ENCODE results near the gene TRAPPC14. TPM values are rescaled to one million over a fixed set of nuclear protein-coding genes. Genes with fewer than 3 reads are reported as not detected.

Gene TRAPPC14
- polyA plus RNA-seq, 3 donors, result 21.0 to 27.1 (median 24.7) TPM

GRCh38 chr7:100176096-100177044, 17.8 kb upstream of the TRAPPC14 start:
- DNase-seq, result no peak

GRCh38 chr7:100175296-100175935, 16.9 kb upstream of the TRAPPC14 start:
- DNase-seq, result no peak

- no peak for DNase-seq
Observed at GRCh38 chr7:100174582-100174981, 16.1 kb upstream of the TRAPPC14 start.

GRCh38 chr7:100173806-100174495, 15.4 kb upstream of the TRAPPC14 start:
- no peak for DNase-seq

GRCh38 chr7:100171840-100172239, 13.3 kb upstream of the TRAPPC14 start:
- DNase-seq, result no peak

- no peak for DNase-seq
Observed at GRCh38 chr7:100171087-100171681, 12.7 kb upstream of the TRAPPC14 start.

- no peak for DNase-seq
Observed at GRCh38 chr7:100170101-100170897, 11.8 kb upstream of the TRAPPC14 start.

GRCh38 chr7:100169147-100169850, 10.8 kb upstream of the TRAPPC14 start:
- no peak for DNase-seq

GRCh38 chr7:100167912-100168323, 9.4 kb upstream of the TRAPPC14 start:
- no peak for DNase-seq

GRCh38 chr7:100166970-100167911, 8.7 kb upstream of the TRAPPC14 start:
- DNase-seq, result no peak

- DNase-seq, result no peak
Observed at GRCh38 chr7:100166317-100166940, 7.9 kb upstream of the TRAPPC14 start.

GRCh38 chr7:100163871-100164270, 5.3 kb upstream of the TRAPPC14 start:
- DNase-seq, result no peak

- DNase-seq, result no peak
Observed at GRCh38 chr7:100163006-100163531, 4.5 kb upstream of the TRAPPC14 start.

GRCh38 chr7:100160067-100160466, 1.5 kb upstream of the TRAPPC14 start:
- DNase-seq, result no peak

- DNase-seq, result no peak
Observed at GRCh38 chr7:100159099-100159623, 638 bp upstream of the TRAPPC14 start.

- no peak for DNase-seq
Observed at GRCh38 chr7:100157334-100158228, 942 bp downstream of the TRAPPC14 start.

- no peak for DNase-seq
Observed at GRCh38 chr7:100157069-100157333, 1.5 kb downstream of the TRAPPC14 start.
